Ascending aorta (tissue), 2 donors: ENCODE data around the gene CELA3A. TPM values are rescaled to one million over a fixed set of nuclear protein-coding genes. Genes with fewer than 3 reads are reported as not detected.

ENCODE experiments used
- DNase-seq, 2 donors: peaks; one replicate each; pipeline ENCODE4 v3.0.0-alpha.2; 2019; ENCODE audit warnings: low spot score in 2 of 2
- H3K27ac ChIP-seq, 2 donors: fragments of 200-600 bp; sonication (generic); one replicate each; pipeline ENCODE4 v1.5.1; 2016 to 2017; ENCODE audit warnings: mild to moderate bottlenecking in 1 of 2
- H3K27me3 ChIP-seq: fragments of 200-600 bp; sonication (generic); one replicate; pipeline ENCODE4 v1.5.1; 2017
- H3K36me3 ChIP-seq, 2 donors: fragments of 200-600 bp; sonication (generic); one replicate each; pipeline ENCODE4 v1.5.1; 2016
- H3K4me1 ChIP-seq, 2 donors: fragments of 200-600 bp; sonication (generic); one replicate each; pipeline ENCODE4 v1.5.1; 2016 to 2017; ENCODE audit warnings: mild to moderate bottlenecking in 1 of 2
- H3K4me3 ChIP-seq, 2 donors: fragments of 200-600 bp; sonication (generic); one replicate each; pipeline ENCODE4 v1.5.1; 2016 to 2017; ENCODE audit warnings: mild to moderate bottlenecking in 1 of 2
- H3K9me3 ChIP-seq, 2 donors: fragments of 200-600 bp; sonication (generic); one replicate each; pipeline ENCODE4 v1.5.1; 2016
- CTCF ChIP-seq, 3 experiments: fragments of 200-600 bp in 2 of 3; fragments of 450-650 bp in 1 of 3; sonication (generic) in 2 of 3; IDR thresholded peaks; one replicate each; pipeline ENCODE4 v1.5.1; 2016 to 2019; ENCODE audit warnings: antibody characterized with exemption in 3 of 3, mild to moderate bottlenecking in 1 of 3, moderate library complexity in 1 of 3
- intact Hi-C: fragments of 100-400 bp; cut with DNase I; formaldehyde crosslinking; loops from one replicate; pipeline ENCODE4 v1.15.1; 2023
- total RNA-seq: library from RNA; depleted of rRNA; stranded (reverse); fragments of >200 nt; gene quantifications from one replicate; pipeline ENCODE4 v1.1.0, GENCODE V29; 2016

CELA3A gene
- total RNA-seq, 1 donor from 2014 or later = not detected

- H3K27ac ChIP-seq = no peak overlapping the region
- no peak for TF ChIP-seq CTCF (IDR thresholded peaks at IDR 0.05)
- no peaks in the 10 kb centered on the region for H3K4me1 ChIP-seq
- no peaks in the 10 kb centered on the region for H3K36me3 ChIP-seq
- H3K9me3 ChIP-seq = no peaks in the 10 kb centered on the region
- intact Hi-C loops = no loop called here
- no peak overlapping the region for H3K4me3 ChIP-seq
- no peaks in the 10 kb centered on the region for H3K27me3 ChIP-seq
- peak in 1 of 2 donors; percentile 78 for DNase-seq
Measured at GRCh38 chr1:22018583-22019559, 17.4 kb downstream of the CELA3A start.

GRCh38 chr1:22021061-22021460 lies 19.6 kb downstream of the CELA3A start:
- H3K4me1 ChIP-seq = peaks cover 1 to 5% of the 10 kb centered on the region in 2 donors
- no peak overlapping the region for H3K4me3 ChIP-seq
- DNase-seq = no peak
- no peak overlapping the region for H3K27ac ChIP-seq
- H3K27me3 ChIP-seq = no peaks in the 10 kb centered on the region
- TF ChIP-seq CTCF (IDR thresholded peaks at IDR 0.05) = no peak
- H3K36me3 ChIP-seq = no peaks in the 10 kb centered on the region
- H3K9me3 ChIP-seq = no peaks in the 10 kb centered on the region
- intact Hi-C loops = no loop called here

- Histone ChIP-seq H3K27ac (peak overlapping the region; percentile 97 to 99), H3K27me3 (no peaks in the 10 kb centered on the region), H3K4me1 (peaks cover 4 to 5% of the 10 kb centered on the region in 2 donors), H3K4me3 (peak overlapping the region; percentile 77 to 90), H3K36me3 (no peaks in the 10 kb centered on the region), H3K9me3 (no peaks in the 10 kb centered on the region)
- DNase-seq = peak; percentile 42 to 85
- peak in 1 of 3 experiments; percentile 17 for TF ChIP-seq CTCF (IDR thresholded peaks at IDR 0.05)
- intact Hi-C loops = loop anchor here (1.0 to 2.0 kb wide), 2 partner anchors 29 to 242 kb away; partner anchors contain the start of gene USP48
Measured at GRCh38 chr1:22024485-22025367, 23.3 kb downstream of the CELA3A start.

GRCh38 chr1:22025368-22026155 lies 24.1 kb downstream of the CELA3A start:
- Histone ChIP-seq H3K4me3 (peak overlapping the region; percentile 77 to 90), H3K27ac (peak overlapping the region; percentile 97 to 99), H3K9me3 (no peaks in the 10 kb centered on the region), H3K27me3 (no peaks in the 10 kb centered on the region), H3K4me1 (peaks cover 4 to 5% of the 10 kb centered on the region in 2 donors), H3K36me3 (peaks cover 0 to 3% of the 10 kb centered on the region in 2 donors)
- no peak for TF ChIP-seq CTCF (IDR thresholded peaks at IDR 0.05)
- DNase-seq = peak; percentile 68 to 92
- intact Hi-C loops = loop anchor here (1.0 to 2.0 kb wide), 2 partner anchors 28 to 243 kb away; partner anchors contain the start of gene USP48

GRCh38 chr1:22026924-22027289 lies 25.4 kb downstream of the CELA3A start:
- Histone ChIP-seq H3K27me3 (no peaks in the 10 kb centered on the region), H3K9me3 (no peaks in the 10 kb centered on the region), H3K36me3 (peaks cover 0 to 5% of the 10 kb centered on the region in 2 donors), H3K4me1 (peaks cover 4 to 5% of the 10 kb centered on the region in 2 donors), H3K4me3 (no peak overlapping the region), H3K27ac (no peak overlapping the region)
- no peak for TF ChIP-seq CTCF (IDR thresholded peaks at IDR 0.05)
- no peak for DNase-seq
- intact Hi-C loops = no loop called here
